GM12891 (cell line): Measurements from ENCODE around the gene PCDHB8.

Experiments
- PAX5 ChIP-seq: IDR thresholded peaks from 2 replicates; pipeline ENCODE4 v1.6.1; 2011; ENCODE audit warnings: low read length, moderate library complexity, mild to moderate bottlenecking; ENCODE audit not compliant: insufficient read depth, severe bottlenecking
- POLR2A ChIP-seq: IDR thresholded peaks from 2 replicates; pipeline ENCODE4 v1.6.1; 2011; ENCODE audit warnings: low read depth, low read length, control low read depth
- TAF1 ChIP-seq: IDR thresholded peaks from 2 replicates; pipeline ENCODE4 v1.6.1; 2011; ENCODE audit warnings: low read depth, low read length, control low read depth

DNA sequence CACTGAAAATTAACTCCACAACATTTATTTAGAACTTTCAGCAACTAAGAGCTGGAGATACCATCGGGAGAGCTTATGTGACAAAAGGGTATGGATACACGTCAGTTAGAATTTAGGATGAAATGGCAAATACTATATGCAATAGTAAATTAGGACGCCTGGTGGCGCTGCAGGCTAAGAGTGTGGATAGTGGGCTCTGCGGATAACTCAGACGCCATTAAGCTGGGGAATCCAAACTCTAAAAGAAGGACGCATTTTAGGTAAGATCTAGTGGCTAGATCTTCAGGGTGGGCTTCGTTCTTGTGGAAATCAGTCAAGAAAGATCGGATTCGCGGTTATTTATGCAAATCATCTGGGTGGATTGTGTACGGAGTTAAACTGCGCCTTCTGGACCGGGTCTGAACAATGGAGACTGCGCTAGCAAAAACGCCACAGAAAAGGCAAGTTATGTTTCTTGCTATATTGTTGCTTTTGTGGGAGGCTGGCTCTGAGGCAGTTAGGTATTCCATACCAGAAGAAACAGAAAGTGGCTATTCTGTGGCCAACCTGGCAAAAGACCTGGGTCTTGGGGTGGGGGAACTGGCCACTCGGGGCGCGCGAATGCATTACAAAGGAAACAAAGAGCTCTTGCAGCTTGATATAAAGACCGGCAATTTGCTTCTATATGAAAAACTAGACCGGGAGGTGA is 42.4 kb upstream of the PCDHB8 start, which contains the start of gene PCDHB5:
- TF ChIP-seq TAF1 (no peak), POLR2A (no peak), PAX5 (no peak)
